ENCODE measurements around the gene TMEM184A.

The TMEM184A gene

GRCh38 chr7:1493571-1493970 is 62.4 kb downstream of the TMEM184A start:
- H3K27ac ChIP-seq, result no peak overlapping the region
- no peak for DNase-seq (ENCODE audit: low read depth, low spot score)

- no peak for DNase-seq (ENCODE audit: low read depth, low spot score)
- H3K27ac ChIP-seq, result no peak overlapping the region
These were observed 62.9 kb downstream of the TMEM184A start for GRCh38 chr7:1493129-1493528.

DNA sequence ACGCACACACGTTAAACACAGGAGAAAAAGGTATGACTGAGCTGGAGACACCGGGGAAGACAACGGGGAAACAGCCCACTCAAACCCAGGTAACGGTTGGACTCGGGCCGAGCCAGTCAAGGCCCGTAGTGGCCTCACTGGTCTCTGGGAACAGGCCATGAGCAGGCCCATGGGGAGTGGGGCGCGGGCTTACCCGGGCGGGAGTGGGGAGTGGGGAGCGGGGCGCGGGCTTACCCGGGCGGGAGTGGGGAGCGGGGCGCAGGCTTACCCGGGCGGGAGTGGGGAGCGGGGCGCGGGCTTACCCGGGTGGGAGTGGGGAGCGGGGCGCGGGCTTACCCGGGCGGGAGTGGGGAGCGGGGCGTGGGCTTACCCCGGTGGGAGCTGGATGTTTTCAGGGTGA is 63.4 kb downstream of the TMEM184A start:
- no peak overlapping the region for H3K27ac ChIP-seq

More for the DNA sequence above, 63.4 kb downstream of the TMEM184A start:
- DNase-seq (ENCODE audit: low read depth, low spot score), result no peak

Measured in epithelial cell of prostate (primary cell).